Measurements from ENCODE around the gene EPN2.

- TF ChIP-seq CTCF (conservative IDR thresholded peaks at IDR 0.05 in 1 of 2, IDR thresholded peaks at IDR 0.05 in 1 of 2; ENCODE audit: extremely low read depth in 1 of 2, insufficient read depth in 1 of 2, low read depth in 1 of 2, low read length in 2 of 2) = no peak
- no peak for TF ChIP-seq EZH2 (IDR thresholded peaks at IDR 0.05; ENCODE audit: borderline replicate concordance, low read length)
These were observed 64.2 kb downstream of the EPN2 start for GRCh38 chr17:19301274-19301951.

Data from mammary epithelial cell (primary cell).